SH-SY5Y (cell line): ENCODE measurements around the gene TSHZ3.

Source experiments
- GATA2 ChIP-seq: IDR thresholded peaks from 2 replicates; pipeline ENCODE4 v1.6.1; 2011; ENCODE audit warnings: mild to moderate bottlenecking, low read depth, low read length
- GATA3 ChIP-seq: IDR thresholded peaks from 2 replicates; pipeline ENCODE4 v1.6.1; 2011; ENCODE audit warnings: low read depth, mild to moderate bottlenecking, low read length, moderate library complexity

- no peak for TF ChIP-seq GATA2
- TF ChIP-seq GATA3, result no peak
These were observed 78.3 kb downstream of the TSHZ3 start for GRCh38 chr19:31270897-31271296.
